Panc1 (cell line): ENCODE measurements around the gene SLC4A11. TPM values are rescaled to one million over a fixed set of nuclear protein-coding genes. Genes with fewer than 3 reads are reported as not detected.
"Not testable (repeated sequence)": the region's sequence is repeated elsewhere in the genome, so short reads cannot be mapped to it uniquely, and the experiment has no call there.

Experiments
- ATAC-seq: fragments of 200-7000 bp; cut with Tn5 transposase; 2 replicates; pipeline ENCODE4 v1.9.1; 2020; ENCODE audit warnings: mild to moderate bottlenecking, moderate library complexity
- BruUV-seq: library from RNA; stranded (reverse); fragments of 400-500 nt; replicated peaks from 2 replicates; lab custom pipeline; 2021; lab: Mats Ljungman, UMichigan
- CTCF ChIA-PET: fragments of 300-600 bp; sonication (Branson Sonifier 250); formaldehyde crosslinking; loops from one replicate; lab custom pipeline; 2022; ENCODE audit warnings: antibody characterized with exemption; lab: Charles Lee
- POLR2A ChIA-PET: fragments of 300-600 bp; sonication (Branson Sonifier 250); formaldehyde crosslinking; loops from one replicate; lab custom pipeline; 2022; ENCODE audit warnings: antibody characterized with exemption; lab: Charles Lee
- DNase-seq: peaks from one replicate; pipeline ENCODE4 v3.0.0-alpha.2; 2010; ENCODE audit warnings: low read depth, low spot score
- H3K27ac ChIP-seq: 2 replicates; pipeline ENCODE4 v1.5.1; 2011; ENCODE audit warnings: mild to moderate bottlenecking, low read length, inconsistent platforms
- H3K27me3 ChIP-seq: fragments of 200-500 bp; sonication (Bioruptor generic); 2 replicates; pipeline ENCODE4 v1.6.0; 2014; ENCODE audit warnings: low read length, inconsistent platforms; ENCODE audit not compliant: control insufficient read depth, insufficient read depth
- H3K36me3 ChIP-seq: fragments of 200-500 bp; sonication (Bioruptor generic); 2 replicates; pipeline ENCODE4 v1.5.1; 2014; ENCODE audit warnings: inconsistent platforms, mild to moderate bottlenecking, low read length, moderate library complexity; ENCODE audit not compliant: control insufficient read depth, insufficient read depth
- H3K4me1 ChIP-seq: 2 replicates; pipeline ENCODE4 v1.5.1; 2011; ENCODE audit warnings: inconsistent platforms, mild to moderate bottlenecking, low read length, moderate library complexity; ENCODE audit not compliant: control insufficient read depth, insufficient read depth
- H3K4me3 ChIP-seq, 2 experiments: 2 replicates each; pipeline ENCODE4 v1.5.1; 2011 to 2012; ENCODE audit warnings: low read depth in 2 of 2, low read length in 2 of 2, mild to moderate bottlenecking in 2 of 2, inconsistent platforms in 1 of 2, moderate library complexity in 1 of 2
- H3K9me3 ChIP-seq: fragments of 200-500 bp; sonication (Bioruptor generic); 2 replicates; pipeline ENCODE4 v1.5.1; 2014; ENCODE audit warnings: low read depth, mild to moderate bottlenecking, inconsistent platforms, low read length, moderate library complexity; ENCODE audit not compliant: control insufficient read depth, insufficient read depth
- POLR2AphosphoS5 ChIP-seq: IDR thresholded peaks from 2 replicates; pipeline ENCODE4 v1.6.1; 2012; ENCODE audit warnings: mild to moderate bottlenecking, low read depth, low read length, moderate library complexity
- REST ChIP-seq, 2 experiments: IDR thresholded peaks; 2 replicates each; pipeline ENCODE4 v1.6.1; 2011 to 2012; ENCODE audit warnings: low read depth in 2 of 2, control low read depth in 1 of 2, low read length in 1 of 2, mild to moderate bottlenecking in 1 of 2, moderate library complexity in 1 of 2; ENCODE audit not compliant: insufficient read depth in 1 of 2
- SIN3A ChIP-seq: IDR thresholded peaks from 2 replicates; pipeline ENCODE4 v1.6.1; 2012; ENCODE audit warnings: low read depth, mild to moderate bottlenecking, low read length, moderate library complexity, borderline replicate concordance; ENCODE audit not compliant: insufficient read depth
- TCF7L2 ChIP-seq: IDR thresholded peaks from 2 replicates; pipeline ENCODE4 v1.6.1; 2011; ENCODE audit warnings: mild to moderate bottlenecking, low read depth, low read length, inconsistent platforms
- in situ Hi-C: cut with HindIII; loops from 2 replicates; pipeline ENCODE4 v1.10.0; 2016; ENCODE audit warnings: low sequenced_read_pairs, low pct_unique_long_range_greater_than_20kb
- intact Hi-C: fragments of 100-400 bp; cut with micrococcal nuclease; formaldehyde crosslinking; loops from one replicate; pipeline ENCODE4 v1.10.0; 2022; ENCODE audit not compliant: unreplicated experiment
- total RNA-seq: library from RNA; stranded (reverse); gene quantifications from one replicate; pipeline ENCODE4 v1.2.1, GENCODE V29; 2021; ENCODE audit not compliant: unreplicated experiment
- TF ChIP-seq, protein P1 (sequence below): fragments of 450-650 bp; IDR thresholded peaks from 2 replicates; pipeline ENCODE4 v1.5.1; 2017; ENCODE audit warnings: mild to moderate bottlenecking

Gene SLC4A11
- total RNA-seq, 1 experiment from 2014 or later: 144 TPM

- Histone ChIP-seq H3K4me3 (no peak overlapping the region), H3K36me3 (no peaks in the 10 kb centered on the region), H3K9me3 (no peaks in the 10 kb centered on the region), H3K27ac (peak overlapping the region; percentile 73), H3K4me1 (peaks cover 44% of the 10 kb centered on the region), H3K27me3 (no peaks in the 10 kb centered on the region)
- intact Hi-C loops (loop anchor here (5.0 kb wide), 1 partner anchor 94 kb away; no protein-coding TSS in a partner anchor), in situ Hi-C loops (no loop called here)
- BruUV-seq: TSS peak; percentile 33
- POLR2A ChIA-PET: interaction anchor here (0.7 kb wide), 2 partner anchors 18 to 87 kb away, joined by 10 to 19 read pairs; no protein-coding TSS in a partner anchor
- peak; percentile 72 for ATAC-seq
- TF ChIP-seq, protein P1, sequence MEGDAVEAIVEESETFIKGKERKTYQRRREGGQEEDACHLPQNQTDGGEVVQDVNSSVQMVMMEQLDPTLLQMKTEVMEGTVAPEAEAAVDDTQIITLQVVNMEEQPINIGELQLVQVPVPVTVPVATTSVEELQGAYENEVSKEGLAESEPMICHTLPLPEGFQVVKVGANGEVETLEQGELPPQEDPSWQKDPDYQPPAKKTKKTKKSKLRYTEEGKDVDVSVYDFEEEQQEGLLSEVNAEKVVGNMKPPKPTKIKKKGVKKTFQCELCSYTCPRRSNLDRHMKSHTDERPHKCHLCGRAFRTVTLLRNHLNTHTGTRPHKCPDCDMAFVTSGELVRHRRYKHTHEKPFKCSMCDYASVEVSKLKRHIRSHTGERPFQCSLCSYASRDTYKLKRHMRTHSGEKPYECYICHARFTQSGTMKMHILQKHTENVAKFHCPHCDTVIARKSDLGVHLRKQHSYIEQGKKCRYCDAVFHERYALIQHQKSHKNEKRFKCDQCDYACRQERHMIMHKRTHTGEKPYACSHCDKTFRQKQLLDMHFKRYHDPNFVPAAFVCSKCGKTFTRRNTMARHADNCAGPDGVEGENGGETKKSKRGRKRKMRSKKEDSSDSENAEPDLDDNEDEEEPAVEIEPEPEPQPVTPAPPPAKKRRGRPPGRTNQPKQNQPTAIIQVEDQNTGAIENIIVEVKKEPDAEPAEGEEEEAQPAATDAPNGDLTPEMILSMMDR: peak; percentile 97
- TF ChIP-seq REST (IDR thresholded peaks at IDR 0.05; ENCODE audit: insufficient read depth in 1 of 2, low read depth in 2 of 2, low read length in 1 of 2) (no peak), TCF7L2 (no peak), POLR2AphosphoS5 (peak; percentile 58), SIN3A (no peak)
- DNase-seq: no peak
- CTCF ChIA-PET: interaction anchor here (0.6 to 1.1 kb wide), 5 partner anchors 16 to 571 kb away, joined by 3 to 18 read pairs (median 7); no protein-coding TSS in a partner anchor
These were observed 20.5 kb downstream of the SLC4A11 start for GRCh38 chr20:3218307-3218988.

DNA sequence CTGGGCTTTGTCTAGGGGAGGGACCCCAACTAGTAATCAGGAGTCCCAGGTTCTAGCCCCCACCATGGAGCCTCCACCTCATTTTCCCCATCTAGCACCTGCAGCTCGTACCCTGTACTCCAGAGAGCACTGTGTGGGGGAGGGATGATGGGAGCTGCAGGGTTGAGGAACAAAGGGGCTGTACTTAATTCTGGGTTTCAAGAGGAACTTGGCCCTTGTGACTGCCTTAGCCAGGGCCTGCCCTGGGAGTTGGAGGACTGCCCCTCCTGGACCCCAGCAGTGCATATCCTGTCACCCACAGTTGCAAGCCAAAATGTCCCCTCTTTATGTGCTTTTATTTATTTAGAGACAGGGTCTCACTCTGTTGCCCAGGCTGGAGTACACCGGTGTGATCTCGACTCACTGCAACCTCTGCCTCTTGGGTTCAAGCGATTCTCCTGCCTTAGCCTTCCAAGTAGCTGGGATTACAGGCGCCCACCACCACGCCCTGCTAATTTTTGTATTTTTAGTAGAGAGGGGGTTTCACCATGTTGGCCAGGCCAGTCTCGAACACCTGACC is 23.6 kb downstream of the SLC4A11 start:
- POLR2A ChIA-PET, in situ Hi-C loops: not testable (repeated sequence)

GRCh38 chr20:3213226-3213625 is 25.8 kb downstream of the SLC4A11 start:
- ChIA-PET POLR2A (no interaction called here), CTCF (no interaction called here)
- TF ChIP-seq TCF7L2 (no peak), POLR2AphosphoS5 (no peak; the same call in 1 of the 2 replicates), SIN3A (no peak), REST (IDR thresholded peaks at IDR 0.05; ENCODE audit: insufficient read depth in 1 of 2, low read depth in 2 of 2, low read length in 1 of 2) (no peak)
- TF ChIP-seq, protein P1: no peak
- Histone ChIP-seq H3K4me1 (peaks cover 14% of the 10 kb centered on the region), H3K9me3 (no peaks in the 10 kb centered on the region), H3K27me3 (no peaks in the 10 kb centered on the region), H3K4me3 (no peak overlapping the region), H3K36me3 (no peaks in the 10 kb centered on the region; the same call in 1 of the 2 replicates), H3K27ac (no peak overlapping the region)
- in situ Hi-C loops (no loop called here), intact Hi-C loops (no loop called here)
- DNase-seq (no peak), ATAC-seq (no peak)
- no TSS peak for BruUV-seq

More for the DNA sequence above, 23.6 kb downstream of the SLC4A11 start:
- CTCF ChIA-PET: interaction anchor here (0.7 kb wide), 2 partner anchors 104 to 480 kb away, joined by 3 read pairs; no protein-coding TSS in a partner anchor
- peaks cover 16% of the 10 kb centered on the region for H3K4me1 ChIP-seq
- not testable (repeated sequence) for H3K4me3 ChIP-seq, BruUV-seq, H3K36me3 ChIP-seq, H3K27ac ChIP-seq, H3K27me3 ChIP-seq, H3K9me3 ChIP-seq, DNase-seq, ATAC-seq
- intact Hi-C loops: loop anchor here (5.0 kb wide), 1 partner anchor 97 kb away; no protein-coding TSS in a partner anchor
